Caco-2 (cell line): ENCODE measurements around the gene SSC4D. TPM values are rescaled to one million over a fixed set of nuclear protein-coding genes. Genes with fewer than 3 reads are reported as not detected.
"Not testable (repeated sequence)": the region's sequence is repeated elsewhere in the genome, so short reads cannot be mapped to it uniquely, and the experiment has no call there.

ENCODE experiments used
- BruUV-seq: library from RNA; stranded (reverse); fragments of 400-500 nt; replicated peaks from 2 replicates; lab custom pipeline; 2021; lab: Mats Ljungman, UMichigan
- CTCF ChIA-PET: fragments of 300-600 bp; sonication (Branson Sonifier 250); formaldehyde crosslinking; loops from one replicate; lab custom pipeline; 2022; ENCODE audit warnings: antibody characterized with exemption; lab: Charles Lee
- POLR2A ChIA-PET: fragments of 300-600 bp; sonication (Branson Sonifier 250); formaldehyde crosslinking; loops from one replicate; lab custom pipeline; 2022; ENCODE audit warnings: antibody characterized with exemption; lab: Charles Lee
- DNase-seq, 2 experiments: peaks; one replicate each; pipeline versions ENCODE4 v3.0.0 to v3.0.0-alpha.2; 2020 to 2022
- H3K27me3 ChIP-seq: replicated peaks from 2 replicates; pipeline ENCODE4 v1.6.0; 2011; ENCODE audit warnings: low read length; ENCODE audit not compliant: control insufficient read depth, insufficient read depth
- H3K36me3 ChIP-seq: 2 replicates; pipeline ENCODE4 v1.5.1; 2011; ENCODE audit warnings: low read length; ENCODE audit not compliant: control insufficient read depth, insufficient read depth
- H3K4me1 ChIP-seq: fragments of 250-450 bp; sonication (Bioruptor Pico); 2 replicates; pipeline ENCODE4 v1.5.1; 2020; ENCODE audit warnings: mild to moderate bottlenecking
- H3K4me3 ChIP-seq: 2 replicates; pipeline ENCODE4 v1.5.1; 2011; ENCODE audit warnings: low read depth, mild to moderate bottlenecking, control low read depth, low read length
- H3K9me3 ChIP-seq: fragments of 250-450 bp; sonication (Bioruptor Pico); 2 replicates; pipeline ENCODE4 v1.5.1; 2020; ENCODE audit warnings: mild to moderate bottlenecking, moderate library complexity
- H3K27ac Mint-ChIP-seq: one replicate; pipeline ENCODE4 v1.8.0; 2022; ENCODE audit warnings: mixed read lengths; ENCODE audit not compliant: unreplicated experiment
- H3K27me3 Mint-ChIP-seq: one replicate; pipeline ENCODE4 v1.8.0; 2022; ENCODE audit warnings: mixed read lengths; ENCODE audit not compliant: insufficient read depth, unreplicated experiment
- H3K36me3 Mint-ChIP-seq: one replicate; pipeline ENCODE4 v1.8.0; 2022; ENCODE audit warnings: mild to moderate bottlenecking, mixed read lengths; ENCODE audit not compliant: insufficient read depth, unreplicated experiment
- H3K4me1 Mint-ChIP-seq: one replicate; pipeline ENCODE4 v1.8.0; 2022; ENCODE audit warnings: low read depth, mixed read lengths; ENCODE audit not compliant: unreplicated experiment
- H3K4me3 Mint-ChIP-seq: one replicate; pipeline ENCODE4 v1.8.0; 2022; ENCODE audit warnings: mild to moderate bottlenecking, moderate library complexity, mixed read lengths; ENCODE audit not compliant: unreplicated experiment
- H3K9me3 Mint-ChIP-seq: one replicate; pipeline ENCODE4 v1.8.0; 2022; ENCODE audit warnings: mixed read lengths; ENCODE audit not compliant: unreplicated experiment
- CTCF ChIP-seq, 2 experiments: fragments of 200-600 bp in 1 of 2; IDR thresholded peaks; 1 replicate in 1 of 2; 2 replicates in 1 of 2; pipeline versions ENCODE4 v1.5.1 to v1.8.0; 2011 to 2022; ENCODE audit warnings: antibody characterized with exemption in 1 of 2, control low read depth in 1 of 2, inconsistent platforms in 1 of 2, low read depth in 1 of 2, low read length in 1 of 2, mild to moderate bottlenecking in 1 of 2, moderate library complexity in 1 of 2; ENCODE audit not compliant: insufficient read depth in 1 of 2, severe bottlenecking in 1 of 2, unreplicated experiment in 1 of 2
- intact Hi-C: fragments of 100-400 bp; cut with micrococcal nuclease; formaldehyde crosslinking; loops from one replicate; pipeline ENCODE4 v1.10.0; 2022; ENCODE audit not compliant: unreplicated experiment
- total RNA-seq: library from RNA; stranded (reverse); gene quantifications from 2 replicates; pipeline ENCODE4 v1.2.3, GENCODE V29; 2022

Gene SSC4D
- total RNA-seq, 1 experiment from 2014 or later = 1.6 TPM

GRCh38 chr7:76417654-76418310, 8.3 kb upstream of the SSC4D start:
- H3K27me3 ChIP-seq, H3K4me3 Mint-ChIP-seq, H3K27me3 Mint-ChIP-seq, intact Hi-C loops, H3K27ac Mint-ChIP-seq, BruUV-seq, H3K4me1 Mint-ChIP-seq, H3K9me3 ChIP-seq, DNase-seq, H3K36me3 Mint-ChIP-seq, H3K4me3 ChIP-seq, H3K36me3 ChIP-seq, H3K4me1 ChIP-seq, POLR2A ChIA-PET, CTCF ChIA-PET: not testable (repeated sequence)
- peaks cover 10% of the 10 kb centered on the region for H3K9me3 Mint-ChIP-seq

GRCh38 chr7:76412249-76412648, 2.8 kb upstream of the SSC4D start:
- intact Hi-C loops = no loop called here
- no peak for TF ChIP-seq CTCF (IDR thresholded peaks at IDR 0.05; ENCODE audit: insufficient read depth in 1 of 2, low read depth in 1 of 2, low read length in 1 of 2, severe bottlenecking in 1 of 2, unreplicated experiment in 1 of 2)
- H3K4me3 Mint-ChIP-seq = no peak overlapping the region
- H3K36me3 ChIP-seq = no peaks in the 10 kb centered on the region
- no peaks in the 10 kb centered on the region for H3K9me3 ChIP-seq
- POLR2A ChIA-PET = no interaction called here
- H3K4me3 ChIP-seq = no peak overlapping the region
- H3K27ac Mint-ChIP-seq = no peak overlapping the region
- no peak for DNase-seq
- no peaks in the 10 kb centered on the region for H3K27me3 ChIP-seq
- no peaks in the 10 kb centered on the region for H3K4me1 Mint-ChIP-seq
- no peaks in the 10 kb centered on the region for H3K4me1 ChIP-seq
- no peaks in the 10 kb centered on the region for H3K36me3 Mint-ChIP-seq
- H3K27me3 Mint-ChIP-seq = no peaks in the 10 kb centered on the region
- BruUV-seq = no TSS peak
- CTCF ChIA-PET = no interaction called here
- no peaks in the 10 kb centered on the region for H3K9me3 Mint-ChIP-seq

GRCh38 chr7:76411626-76412025, 2.1 kb upstream of the SSC4D start:
- no peaks in the 10 kb centered on the region for H3K27me3 Mint-ChIP-seq
- POLR2A ChIA-PET = interaction anchor here (0.5 kb wide), 1 partner anchor 54 kb away, joined by 8 read pairs; no protein-coding TSS in a partner anchor

More at GRCh38 chr7:76411626-76412025, 2.1 kb upstream of the SSC4D start:
- BruUV-seq = no TSS peak
- H3K4me3 Mint-ChIP-seq = no peak overlapping the region
- H3K4me1 Mint-ChIP-seq = no peaks in the 10 kb centered on the region
- H3K27ac Mint-ChIP-seq = no peak overlapping the region
- Histone ChIP-seq H3K27me3 (no peaks in the 10 kb centered on the region), H3K36me3 (no peaks in the 10 kb centered on the region), H3K4me3 (no peak overlapping the region), H3K9me3 (no peaks in the 10 kb centered on the region), H3K4me1 (no peaks in the 10 kb centered on the region)
- DNase-seq = no peak
- intact Hi-C loops = no loop called here
- no peaks in the 10 kb centered on the region for H3K36me3 Mint-ChIP-seq
- no peaks in the 10 kb centered on the region for H3K9me3 Mint-ChIP-seq
- CTCF ChIA-PET = no interaction called here
- TF ChIP-seq CTCF (IDR thresholded peaks at IDR 0.05; ENCODE audit: insufficient read depth in 1 of 2, low read depth in 1 of 2, low read length in 1 of 2, severe bottlenecking in 1 of 2, unreplicated experiment in 1 of 2) = no peak
